IMR-90 (cell line): ENCODE results near the gene RYK. TPM values are rescaled to one million over a fixed set of nuclear protein-coding genes. Genes with fewer than 3 reads are reported as not detected.

Source experiments
- ATAC-seq: fragments of 200-7000 bp; cut with Tn5 transposase; 2 replicates; pipeline ENCODE4 v1.9.1; 2020; ENCODE audit warnings: low read depth, mild to moderate bottlenecking, moderate library complexity
- BruUV-seq: library from RNA; stranded (reverse); fragments of 400-500 nt; replicated peaks from 2 replicates; lab custom pipeline; 2021; lab: Mats Ljungman, UMichigan
- CTCF ChIA-PET: fragments of 300-600 bp; formaldehyde crosslinking; extraction: SDS; loops from one replicate; lab custom pipeline; 2021; ENCODE audit warnings: antibody characterized with exemption; lab: Yijun Ruan, JAX
- POLR2A ChIA-PET: fragments of 300-600 bp; sonication (Branson Sonifier 250); formaldehyde crosslinking; loops from one replicate; lab custom pipeline; 2022; ENCODE audit warnings: antibody characterized with exemption; ENCODE audit not compliant: unreplicated experiment; lab: Charles Lee
- DNase-seq: peaks from one replicate; pipeline ENCODE4 v3.0.0; 2013
- H2AFZ ChIP-seq: replicated peaks from 2 replicates; pipeline ENCODE3; 2013; ENCODE audit warnings: low read length, mild to moderate bottlenecking; ENCODE audit not compliant: poor library complexity
- H2AK5ac ChIP-seq: 2 replicates; pipeline ENCODE4 v1.6.1; 2013; ENCODE audit warnings: low read depth, low read length, inconsistent platforms
- H2AK9ac ChIP-seq: replicated peaks from 2 replicates; pipeline ENCODE3; 2013; ENCODE audit warnings: mild to moderate bottlenecking, low read depth, low read length, moderate library complexity; ENCODE audit not compliant: poor library complexity
- H2BK120ac ChIP-seq: 2 replicates; pipeline ENCODE4 v1.6.1; 2013; ENCODE audit warnings: low read depth, low read length, inconsistent platforms
- H2BK15ac ChIP-seq: 3 replicates; pipeline ENCODE4 v1.6.1; 2013; ENCODE audit warnings: low read depth, low read length, inconsistent platforms
- H2BK20ac ChIP-seq: 2 replicates; pipeline ENCODE4 v1.6.1; 2013; ENCODE audit warnings: low read depth, mild to moderate bottlenecking, inconsistent platforms, low read length, moderate library complexity
- H2BK5ac ChIP-seq: 2 replicates; pipeline ENCODE4 v1.6.1; 2013; ENCODE audit warnings: mild to moderate bottlenecking, low read depth, low read length, inconsistent platforms; ENCODE audit not compliant: poor library complexity, severe bottlenecking
- H3K14ac ChIP-seq: replicated peaks from 2 replicates; pipeline ENCODE4 v1.6.1; 2013; ENCODE audit warnings: low read depth, low read length, inconsistent platforms
- H3K18ac ChIP-seq: 2 replicates; pipeline ENCODE4 v1.6.1; 2013; ENCODE audit warnings: low read depth, low read length, control low read depth
- H3K23ac ChIP-seq: 2 replicates; pipeline ENCODE4 v1.6.1; 2013; ENCODE audit warnings: low read depth, low read length, inconsistent platforms
- H3K27ac ChIP-seq: 2 replicates; pipeline ENCODE4 v1.5.1; 2013; ENCODE audit warnings: mild to moderate bottlenecking, control low read depth, low read length; ENCODE audit not compliant: insufficient read depth
- H3K27me3 ChIP-seq: 2 replicates; pipeline ENCODE4 v1.6.1; 2013; ENCODE audit warnings: low read length; ENCODE audit not compliant: control insufficient read depth, insufficient read depth
- H3K36me3 ChIP-seq: 2 replicates; pipeline ENCODE4 v1.6.1; 2013; ENCODE audit warnings: low read length, mixed read lengths; ENCODE audit not compliant: control insufficient read depth, insufficient read depth
- H3K4ac ChIP-seq: 2 replicates; pipeline ENCODE4 v1.6.1; 2013; ENCODE audit warnings: low read depth, low read length, inconsistent platforms
- H3K4me1 ChIP-seq: 2 replicates; pipeline ENCODE4 v1.6.1; 2013; ENCODE audit warnings: low read length, mixed read lengths; ENCODE audit not compliant: control insufficient read depth, insufficient read depth
- H3K4me2 ChIP-seq: 2 replicates; pipeline ENCODE4 v1.6.1; 2013; ENCODE audit warnings: low read depth, mild to moderate bottlenecking, control low read depth, low read length, moderate library complexity
- H3K4me3 ChIP-seq: 2 replicates; pipeline ENCODE4 v1.5.1; 2013; ENCODE audit warnings: low read depth, mild to moderate bottlenecking, control low read depth, low read length, moderate library complexity; ENCODE audit not compliant: insufficient read depth
- H3K56ac ChIP-seq: 2 replicates; pipeline ENCODE4 v1.6.1; 2013; ENCODE audit warnings: low read length, inconsistent platforms; ENCODE audit not compliant: insufficient read depth; ENCODE audit errors: extremely low read depth
- H3K79me1 ChIP-seq, 2 experiments: 2 replicates each; pipeline ENCODE4 v1.6.1; 2013; ENCODE audit warnings: low read length in 2 of 2, inconsistent platforms in 1 of 2, low read depth in 1 of 2
- H3K9ac ChIP-seq: 2 replicates; pipeline ENCODE4 v1.6.1; 2013; ENCODE audit warnings: low read depth, low read length, control low read depth
- H3K9me1 ChIP-seq: 2 replicates; pipeline ENCODE4 v1.6.1; 2013; ENCODE audit warnings: low read length, inconsistent platforms; ENCODE audit not compliant: insufficient read depth
- H3K9me3 ChIP-seq: 2 replicates; pipeline ENCODE4 v1.6.1; 2013; ENCODE audit warnings: low read length; ENCODE audit not compliant: control insufficient read depth, insufficient read depth
- H4K20me1 ChIP-seq: 2 replicates; pipeline ENCODE4 v1.6.1; 2013; ENCODE audit warnings: low read length, inconsistent platforms; ENCODE audit not compliant: insufficient read depth
- H4K5ac ChIP-seq: 2 replicates; pipeline ENCODE4 v1.6.1; 2013; ENCODE audit warnings: mild to moderate bottlenecking, low read depth, low read length, control low read depth
- H4K8ac ChIP-seq, 2 experiments: 2 replicates each; pipeline ENCODE4 v1.6.1; 2013; ENCODE audit warnings: low read depth in 2 of 2, low read length in 2 of 2, control low read depth in 1 of 2, inconsistent platforms in 1 of 2
- H4K91ac ChIP-seq: 2 replicates; pipeline ENCODE4 v1.6.1; 2013; ENCODE audit warnings: low read depth, low read length, inconsistent platforms; ENCODE audit not compliant: insufficient read depth
- BHLHE40 ChIP-seq: fragments of 150-350 bp; IDR thresholded peaks from 2 replicates; pipeline ENCODE4 v1.6.1; 2016; ENCODE audit warnings: mild to moderate bottlenecking, low read depth, low read length
- CEBPB ChIP-seq: IDR thresholded peaks from 2 replicates; pipeline ENCODE4 v1.6.1; 2012; ENCODE audit warnings: low read depth, low read length, improper control_type of control experiment
- CHD1 ChIP-seq: IDR thresholded peaks from 2 replicates; pipeline ENCODE4 v1.6.1; 2012; ENCODE audit warnings: low read depth, low read length, improper control_type of control experiment
- CTCF ChIP-seq: conservative IDR thresholded peaks from 2 replicates; pipeline ENCODE4 v1.5.1; 2012; ENCODE audit warnings: mild to moderate bottlenecking, low read depth, low read length, improper control_type of control experiment
- ELK1 ChIP-seq: fragments of 150-350 bp; IDR thresholded peaks from 2 replicates; pipeline ENCODE4 v1.6.1; 2016; ENCODE audit warnings: low read depth, mild to moderate bottlenecking, low read length, moderate library complexity, borderline replicate concordance
- FOS ChIP-seq: fragments of 150-350 bp; IDR thresholded peaks from 2 replicates; pipeline ENCODE4 v1.6.1; 2016; ENCODE audit warnings: low read depth, low read length
- MAFK ChIP-seq: IDR thresholded peaks from 2 replicates; pipeline ENCODE4 v1.6.1; 2012; ENCODE audit warnings: low read depth, low read length, improper control_type of control experiment
- MAZ ChIP-seq: IDR thresholded peaks from 2 replicates; pipeline ENCODE4 v1.6.1; 2012; ENCODE audit warnings: low read depth, mild to moderate bottlenecking, low read length, improper control_type of control experiment, moderate library complexity, borderline replicate concordance
- MXI1 ChIP-seq: IDR thresholded peaks from 2 replicates; pipeline ENCODE4 v1.6.1; 2012; ENCODE audit warnings: low read depth, mild to moderate bottlenecking, low read length, moderate library complexity, borderline replicate concordance
- NFE2L2 ChIP-seq: fragments of 150-350 bp; IDR thresholded peaks from 2 replicates; pipeline ENCODE4 v1.6.1; 2016; ENCODE audit warnings: low read depth, mild to moderate bottlenecking, low read length
- POLR2A ChIP-seq: IDR thresholded peaks from 2 replicates; pipeline ENCODE4 v1.6.1; 2012; ENCODE audit warnings: mild to moderate bottlenecking, low read depth, low read length
- RAD21 ChIP-seq: IDR thresholded peaks from 2 replicates; pipeline ENCODE4 v1.6.1; 2012; ENCODE audit warnings: low read length, improper control_type of control experiment
- RCOR1 ChIP-seq: IDR thresholded peaks from 2 replicates; pipeline ENCODE4 v1.6.1; 2012; ENCODE audit warnings: mild to moderate bottlenecking, low read length, improper control_type of control experiment; ENCODE audit not compliant: insufficient replicate concordance
- RFX5 ChIP-seq: IDR thresholded peaks from 2 replicates; pipeline ENCODE4 v1.8.0; 2012; ENCODE audit warnings: low read depth, mild to moderate bottlenecking, low read length, moderate library complexity
- SMC3 ChIP-seq: fragments of 150-350 bp; IDR thresholded peaks from 2 replicates; pipeline ENCODE4 v1.6.1; 2016; ENCODE audit warnings: low read depth, mild to moderate bottlenecking, antibody characterized with exemption, low read length, moderate library complexity
- WGBS, 2 experiments: methylation state at CpG; one replicate each; pipeline versions ENCODE4 v1.1.5 to v1.1.7; 2013; ENCODE audit warnings: missing lambda C conversion rate in 2 of 2; ENCODE audit not compliant: insufficient read length in 1 of 2; ENCODE audit errors: extremely low coverage in 2 of 2; 5-methylcytosine and 5-hydroxymethylcytosine counted together
- dilution Hi-C: fragments of 300-500 bp; cut with HindIII; formaldehyde crosslinking; loops from one replicate; pipeline ENCODE4 v1.14.3; 2018; ENCODE audit warnings: low sequenced_read_pairs; ENCODE audit not compliant: unreplicated experiment
- in situ Hi-C: fragments of 300-500 bp; cut with MboI; formaldehyde crosslinking; loops from 3 replicates; pipeline ENCODE4 v1.14.3; 2019; ENCODE audit warnings: low sequenced_read_pairs, inconsistent platforms, mixed read lengths
- intact Hi-C: fragments of 100-400 bp; cut with micrococcal nuclease; formaldehyde crosslinking; loops from 2 replicates; pipeline ENCODE4 v1.10.0; 2022
- polyA plus RNA-seq, 3 experiments: library from polyadenylated mRNA; depleted of rRNA; stranded (reverse); fragments of >200 nt; gene quantifications; 2 replicates each; pipeline ENCODE4 v1.2.3, GENCODE V29; 2012; ENCODE audit warnings: low replicate concordance in 1 of 3
- total RNA-seq: library from RNA; depleted of rRNA; stranded (reverse); fragments of >200 nt; gene quantifications from 2 replicates; pipeline ENCODE4 v1.2.3, GENCODE V29; 2012
- TF ChIP-seq, protein P1 (sequence below): fragments of 150-350 bp; IDR thresholded peaks from 2 replicates; pipeline ENCODE4 v1.6.1; 2017; ENCODE audit warnings: mild to moderate bottlenecking, antibody characterized with exemption, low read length, low read depth

The RYK gene
- total and polyA plus RNA-seq, 2 of the 4 experiments (the other 2 are of a cell fraction) = 42.4 to 106 TPM

GRCh38 chr3:134155446-134155845, 95.2 kb downstream of the RYK start:
- Histone ChIP-seq H2AK9ac (no peak overlapping the region), H3K36me3 (peaks cover 37% of the 10 kb centered on the region), H3K9me1 (peaks cover 3% of the 10 kb centered on the region; the same call in 1 of the 2 replicates), H2AFZ (no peak overlapping the region), H4K20me1 (no peaks in the 10 kb centered on the region), H3K9ac (no peak overlapping the region), H3K18ac (no peak overlapping the region), H3K4me3 (no peak overlapping the region), H2BK20ac (no peak overlapping the region), H4K8ac (no peak overlapping the region), H3K23ac (no peak overlapping the region), H3K4ac (no peak overlapping the region), H3K9me3 (no peaks in the 10 kb centered on the region), H3K4me1 (no peaks in the 10 kb centered on the region; the same call in 1 of the 2 replicates), H3K27me3 (no peaks in the 10 kb centered on the region), H2AK5ac (no peak overlapping the region), H3K56ac (no peak overlapping the region), H3K79me1 (peaks cover 0 to 6% of the 10 kb centered on the region in 2 experiments; a peak in 2 of 4 replicates), H4K91ac (no peak overlapping the region), H4K5ac (no peak overlapping the region), H3K27ac (no peak overlapping the region), H2BK120ac (no peak overlapping the region), H3K4me2 (no peak overlapping the region), H2BK5ac (no peak overlapping the region), H2BK15ac (no peak overlapping the region), H3K14ac (no peak overlapping the region)
- DNase-seq = no peak
- no TSS peak for BruUV-seq
- no peak for ATAC-seq
- ChIA-PET CTCF (no interaction called here), POLR2A (no interaction called here)
- TF ChIP-seq CEBPB (no peak), FOS (no peak), MAZ (no peak), MXI1 (no peak), ELK1 (no peak), RFX5 (no peak), CTCF (no peak), NFE2L2 (no peak), MAFK (no peak), RAD21 (no peak), RCOR1 (no peak), BHLHE40 (no peak), CHD1 (no peak), POLR2A (no peak), SMC3 (no peak)
- TF ChIP-seq, protein P1, sequence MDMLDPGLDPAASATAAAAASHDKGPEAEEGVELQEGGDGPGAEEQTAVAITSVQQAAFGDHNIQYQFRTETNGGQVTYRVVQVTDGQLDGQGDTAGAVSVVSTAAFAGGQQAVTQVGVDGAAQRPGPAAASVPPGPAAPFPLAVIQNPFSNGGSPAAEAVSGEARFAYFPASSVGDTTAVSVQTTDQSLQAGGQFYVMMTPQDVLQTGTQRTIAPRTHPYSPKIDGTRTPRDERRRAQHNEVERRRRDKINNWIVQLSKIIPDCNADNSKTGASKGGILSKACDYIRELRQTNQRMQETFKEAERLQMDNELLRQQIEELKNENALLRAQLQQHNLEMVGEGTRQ = no peak
- in situ Hi-C loops = no loop called here
- intact Hi-C loops = no loop called here
- dilution Hi-C loops = no loop called here
- 100% methylated on average over 1 of the region's 2 CpGs; no CpG with 5 or more reads in 1 of the 2 experiments for WGBS, 2 experiments
